Panc1 (cell line): ENCODE data around the gene U2AF1L4. TPM values are rescaled to one million over a fixed set of nuclear protein-coding genes. Genes with fewer than 3 reads are reported as not detected.

ENCODE experiments used
- ATAC-seq: fragments of 200-7000 bp; cut with Tn5 transposase; 2 replicates; pipeline ENCODE4 v1.9.1; 2020; ENCODE audit warnings: mild to moderate bottlenecking, moderate library complexity
- BruUV-seq: library from RNA; stranded (reverse); fragments of 400-500 nt; replicated peaks from 2 replicates; lab custom pipeline; 2021; lab: Mats Ljungman, UMichigan
- CTCF ChIA-PET: fragments of 300-600 bp; sonication (Branson Sonifier 250); formaldehyde crosslinking; loops from one replicate; lab custom pipeline; 2022; ENCODE audit warnings: antibody characterized with exemption; lab: Charles Lee
- POLR2A ChIA-PET: fragments of 300-600 bp; sonication (Branson Sonifier 250); formaldehyde crosslinking; loops from one replicate; lab custom pipeline; 2022; ENCODE audit warnings: antibody characterized with exemption; lab: Charles Lee
- DNase-seq: peaks from one replicate; pipeline ENCODE4 v3.0.0-alpha.2; 2010; ENCODE audit warnings: low read depth, low spot score
- H3K27ac ChIP-seq: 2 replicates; pipeline ENCODE4 v1.5.1; 2011; ENCODE audit warnings: mild to moderate bottlenecking, low read length, inconsistent platforms
- H3K27me3 ChIP-seq: fragments of 200-500 bp; sonication (Bioruptor generic); 2 replicates; pipeline ENCODE4 v1.6.0; 2014; ENCODE audit warnings: low read length, inconsistent platforms; ENCODE audit not compliant: control insufficient read depth, insufficient read depth
- H3K36me3 ChIP-seq: fragments of 200-500 bp; sonication (Bioruptor generic); 2 replicates; pipeline ENCODE4 v1.5.1; 2014; ENCODE audit warnings: inconsistent platforms, mild to moderate bottlenecking, low read length, moderate library complexity; ENCODE audit not compliant: control insufficient read depth, insufficient read depth
- H3K4me1 ChIP-seq: 2 replicates; pipeline ENCODE4 v1.5.1; 2011; ENCODE audit warnings: inconsistent platforms, mild to moderate bottlenecking, low read length, moderate library complexity; ENCODE audit not compliant: control insufficient read depth, insufficient read depth
- H3K4me3 ChIP-seq, 2 experiments: 2 replicates each; pipeline ENCODE4 v1.5.1; 2011 to 2012; ENCODE audit warnings: low read depth in 2 of 2, low read length in 2 of 2, mild to moderate bottlenecking in 2 of 2, inconsistent platforms in 1 of 2, moderate library complexity in 1 of 2
- H3K9me3 ChIP-seq: fragments of 200-500 bp; sonication (Bioruptor generic); 2 replicates; pipeline ENCODE4 v1.5.1; 2014; ENCODE audit warnings: low read depth, mild to moderate bottlenecking, inconsistent platforms, low read length, moderate library complexity; ENCODE audit not compliant: control insufficient read depth, insufficient read depth
- POLR2AphosphoS5 ChIP-seq: IDR thresholded peaks from 2 replicates; pipeline ENCODE4 v1.6.1; 2012; ENCODE audit warnings: mild to moderate bottlenecking, low read depth, low read length, moderate library complexity
- SIN3A ChIP-seq: IDR thresholded peaks from 2 replicates; pipeline ENCODE4 v1.6.1; 2012; ENCODE audit warnings: low read depth, mild to moderate bottlenecking, low read length, moderate library complexity, borderline replicate concordance; ENCODE audit not compliant: insufficient read depth
- TCF7L2 ChIP-seq: IDR thresholded peaks from 2 replicates; pipeline ENCODE4 v1.6.1; 2011; ENCODE audit warnings: mild to moderate bottlenecking, low read depth, low read length, inconsistent platforms
- in situ Hi-C: cut with HindIII; loops from 2 replicates; pipeline ENCODE4 v1.10.0; 2016; ENCODE audit warnings: low sequenced_read_pairs, low pct_unique_long_range_greater_than_20kb
- intact Hi-C: fragments of 100-400 bp; cut with micrococcal nuclease; formaldehyde crosslinking; loops from one replicate; pipeline ENCODE4 v1.10.0; 2022; ENCODE audit not compliant: unreplicated experiment
- total RNA-seq: library from RNA; stranded (reverse); gene quantifications from one replicate; pipeline ENCODE4 v1.2.1, GENCODE V29; 2021; ENCODE audit not compliant: unreplicated experiment
- TF ChIP-seq, protein P1 (sequence below), 2 experiments: IDR thresholded peaks; 2 replicates each; pipeline ENCODE4 v1.6.1; 2011 to 2012; ENCODE audit warnings: low read depth in 2 of 2, control low read depth in 1 of 2, low read length in 1 of 2, mild to moderate bottlenecking in 1 of 2, moderate library complexity in 1 of 2; ENCODE audit not compliant: insufficient read depth in 1 of 2
- TF ChIP-seq, protein P2 (sequence below): fragments of 450-650 bp; IDR thresholded peaks from 2 replicates; pipeline ENCODE4 v1.5.1; 2017; ENCODE audit warnings: mild to moderate bottlenecking

The U2AF1L4 gene
- total RNA-seq, 1 experiment from 2014 or later: 29.8 TPM

DNA sequence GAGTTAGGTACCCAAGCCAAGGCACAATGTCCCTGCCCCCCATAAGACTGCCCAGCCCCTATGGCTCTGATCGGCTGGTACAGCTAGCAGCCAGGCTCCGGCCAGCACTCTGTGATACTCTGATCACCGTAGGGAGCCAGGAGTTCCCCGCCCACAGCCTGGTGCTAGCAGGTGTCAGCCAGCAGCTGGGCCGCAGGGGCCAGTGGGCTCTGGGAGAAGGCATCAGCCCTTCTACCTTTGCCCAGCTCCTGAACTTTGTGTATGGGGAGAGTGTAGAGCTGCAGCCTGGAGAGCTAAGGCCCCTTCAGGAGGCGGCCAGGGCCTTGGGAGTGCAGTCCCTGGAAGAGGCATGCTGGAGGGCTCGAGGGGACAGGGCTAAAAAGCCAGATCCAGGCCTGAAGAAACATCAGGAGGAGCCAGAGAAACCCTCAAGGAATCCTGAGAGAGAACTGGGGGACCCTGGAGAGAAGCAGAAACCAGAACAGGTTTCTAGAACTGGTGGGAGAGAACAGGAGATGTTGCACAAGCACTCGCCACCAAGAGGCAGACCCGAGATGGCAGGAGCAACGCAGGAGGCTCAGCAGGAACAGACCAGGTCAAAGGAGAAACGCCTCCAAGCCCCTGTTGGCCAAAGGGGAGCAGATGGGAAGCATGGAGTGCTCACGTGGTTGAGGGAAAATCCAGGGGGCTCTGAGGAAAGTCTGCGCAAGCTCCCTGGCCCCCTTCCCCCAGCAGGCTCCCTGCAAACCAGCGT lies 30.4 kb downstream of the U2AF1L4 start:
- ATAC-seq (no peak), DNase-seq (no peak)
- CTCF ChIA-PET: interaction anchor here (0.8 kb wide), 1 partner anchor 20 kb away, joined by 3 read pairs; no protein-coding TSS in a partner anchor
- Histone ChIP-seq H3K9me3 (no peaks in the 10 kb centered on the region), H3K36me3 (no peaks in the 10 kb centered on the region; the same call in 1 of the 2 replicates), H3K27ac (no peak overlapping the region), H3K27me3 (no peaks in the 10 kb centered on the region), H3K4me3 (no peak overlapping the region), H3K4me1 (peaks cover 19% of the 10 kb centered on the region)
- no TSS peak for BruUV-seq
- in situ Hi-C loops (no loop called here), intact Hi-C loops (loop anchor here (10.0 kb wide), 1 partner anchor 160 kb away; no protein-coding TSS in a partner anchor)
- no peak for TF ChIP-seq SIN3A
- TF ChIP-seq TCF7L2: no peak
- TF ChIP-seq, protein P1, sequence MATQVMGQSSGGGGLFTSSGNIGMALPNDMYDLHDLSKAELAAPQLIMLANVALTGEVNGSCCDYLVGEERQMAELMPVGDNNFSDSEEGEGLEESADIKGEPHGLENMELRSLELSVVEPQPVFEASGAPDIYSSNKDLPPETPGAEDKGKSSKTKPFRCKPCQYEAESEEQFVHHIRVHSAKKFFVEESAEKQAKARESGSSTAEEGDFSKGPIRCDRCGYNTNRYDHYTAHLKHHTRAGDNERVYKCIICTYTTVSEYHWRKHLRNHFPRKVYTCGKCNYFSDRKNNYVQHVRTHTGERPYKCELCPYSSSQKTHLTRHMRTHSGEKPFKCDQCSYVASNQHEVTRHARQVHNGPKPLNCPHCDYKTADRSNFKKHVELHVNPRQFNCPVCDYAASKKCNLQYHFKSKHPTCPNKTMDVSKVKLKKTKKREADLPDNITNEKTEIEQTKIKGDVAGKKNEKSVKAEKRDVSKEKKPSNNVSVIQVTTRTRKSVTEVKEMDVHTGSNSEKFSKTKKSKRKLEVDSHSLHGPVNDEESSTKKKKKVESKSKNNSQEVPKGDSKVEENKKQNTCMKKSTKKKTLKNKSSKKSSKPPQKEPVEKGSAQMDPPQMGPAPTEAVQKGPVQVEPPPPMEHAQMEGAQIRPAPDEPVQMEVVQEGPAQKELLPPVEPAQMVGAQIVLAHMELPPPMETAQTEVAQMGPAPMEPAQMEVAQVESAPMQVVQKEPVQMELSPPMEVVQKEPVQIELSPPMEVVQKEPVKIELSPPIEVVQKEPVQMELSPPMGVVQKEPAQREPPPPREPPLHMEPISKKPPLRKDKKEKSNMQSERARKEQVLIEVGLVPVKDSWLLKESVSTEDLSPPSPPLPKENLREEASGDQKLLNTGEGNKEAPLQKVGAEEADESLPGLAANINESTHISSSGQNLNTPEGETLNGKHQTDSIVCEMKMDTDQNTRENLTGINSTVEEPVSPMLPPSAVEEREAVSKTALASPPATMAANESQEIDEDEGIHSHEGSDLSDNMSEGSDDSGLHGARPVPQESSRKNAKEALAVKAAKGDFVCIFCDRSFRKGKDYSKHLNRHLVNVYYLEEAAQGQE (IDR thresholded peaks at IDR 0.05; ENCODE audit: insufficient read depth in 1 of 2, low read depth in 2 of 2, low read length in 1 of 2): no peak
- TF ChIP-seq, protein P2, sequence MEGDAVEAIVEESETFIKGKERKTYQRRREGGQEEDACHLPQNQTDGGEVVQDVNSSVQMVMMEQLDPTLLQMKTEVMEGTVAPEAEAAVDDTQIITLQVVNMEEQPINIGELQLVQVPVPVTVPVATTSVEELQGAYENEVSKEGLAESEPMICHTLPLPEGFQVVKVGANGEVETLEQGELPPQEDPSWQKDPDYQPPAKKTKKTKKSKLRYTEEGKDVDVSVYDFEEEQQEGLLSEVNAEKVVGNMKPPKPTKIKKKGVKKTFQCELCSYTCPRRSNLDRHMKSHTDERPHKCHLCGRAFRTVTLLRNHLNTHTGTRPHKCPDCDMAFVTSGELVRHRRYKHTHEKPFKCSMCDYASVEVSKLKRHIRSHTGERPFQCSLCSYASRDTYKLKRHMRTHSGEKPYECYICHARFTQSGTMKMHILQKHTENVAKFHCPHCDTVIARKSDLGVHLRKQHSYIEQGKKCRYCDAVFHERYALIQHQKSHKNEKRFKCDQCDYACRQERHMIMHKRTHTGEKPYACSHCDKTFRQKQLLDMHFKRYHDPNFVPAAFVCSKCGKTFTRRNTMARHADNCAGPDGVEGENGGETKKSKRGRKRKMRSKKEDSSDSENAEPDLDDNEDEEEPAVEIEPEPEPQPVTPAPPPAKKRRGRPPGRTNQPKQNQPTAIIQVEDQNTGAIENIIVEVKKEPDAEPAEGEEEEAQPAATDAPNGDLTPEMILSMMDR: no peak
- no peak for TF ChIP-seq POLR2AphosphoS5
- POLR2A ChIA-PET: no interaction called here

DNA sequence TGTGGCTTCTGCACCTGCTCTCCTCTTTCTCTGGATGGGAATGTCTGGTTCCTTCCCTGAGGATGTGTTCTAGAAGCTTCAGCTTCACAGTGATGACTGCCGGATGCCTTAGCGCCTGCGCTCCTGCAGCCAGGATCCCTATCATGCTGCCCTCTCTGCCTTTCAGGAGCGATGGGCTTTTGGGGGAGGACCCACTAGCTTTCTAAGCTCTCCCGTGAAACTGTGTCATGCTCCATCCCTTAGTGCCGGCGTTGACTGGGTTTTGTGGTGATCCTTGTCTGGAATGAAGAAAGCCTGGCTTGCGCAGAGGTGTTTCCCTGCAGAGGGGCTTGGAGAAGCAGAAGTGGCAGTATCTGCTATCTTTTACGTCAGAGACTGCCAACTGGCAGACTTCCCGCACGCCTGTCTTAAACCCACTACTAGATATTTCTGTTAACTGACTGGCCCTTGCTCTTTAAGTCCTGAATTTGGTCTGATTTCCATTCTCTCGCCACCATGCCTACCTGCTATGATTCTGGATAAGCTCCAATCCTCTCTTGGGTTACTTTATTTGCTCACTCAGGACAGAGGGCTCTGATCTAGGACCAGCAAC lies 31.2 kb downstream of the U2AF1L4 start:
- TSS peak; percentile 58 for BruUV-seq
- TF ChIP-seq, protein P1 (IDR thresholded peaks at IDR 0.05; ENCODE audit: insufficient read depth in 1 of 2, low read depth in 2 of 2, low read length in 1 of 2): no peak
- TF ChIP-seq TCF7L2 (no peak), SIN3A (no peak)
- ChIA-PET POLR2A (interaction anchor here (0.6 kb wide), 1 partner anchor 12 kb away, joined by 7 read pairs; no protein-coding TSS in a partner anchor), CTCF (interaction anchor here (0.7 to 0.8 kb wide), 2 partner anchors 20 to 188 kb away, joined by 3 read pairs; no protein-coding TSS in a partner anchor)
- Histone ChIP-seq H3K36me3 (no peaks in the 10 kb centered on the region; the same call in 1 of the 2 replicates), H3K4me3 (no peak overlapping the region), H3K27me3 (no peaks in the 10 kb centered on the region), H3K9me3 (no peaks in the 10 kb centered on the region), H3K4me1 (peaks cover 13% of the 10 kb centered on the region), H3K27ac (no peak overlapping the region)
- no peak for DNase-seq
- in situ Hi-C loops (no loop called here), intact Hi-C loops (loop anchor here (10.0 kb wide), 1 partner anchor 159 kb away; no protein-coding TSS in a partner anchor)
- ATAC-seq: no peak
